Stimulated activated naive CD8-positive, alpha-beta T cell treated with anti-CD3 and anti-CD28 coated beads, Interleukin-15, Interleukin-2, amounts not matched to agents 100 ng/mL and 50 ng/mL, for 24 hours (primary cell): Measurements from ENCODE around the gene ULK4.
"Not testable (repeated sequence)": the region's sequence is repeated elsewhere in the genome, so short reads cannot be mapped to it uniquely, and the experiment has no call there.

Experiments
- H3K27ac Mint-ChIP-seq: one replicate; pipeline ENCODE4 v1.8.0; 2021; ENCODE audit warnings: mild to moderate bottlenecking, mixed read lengths
- H3K27me3 Mint-ChIP-seq: one replicate; pipeline ENCODE4 v1.8.0; 2021; ENCODE audit warnings: mixed read lengths
- H3K36me3 Mint-ChIP-seq: one replicate; pipeline ENCODE4 v1.8.0; 2021; ENCODE audit warnings: low read depth, mixed read lengths
- H3K4me1 Mint-ChIP-seq: one replicate; pipeline ENCODE4 v1.8.0; 2021; ENCODE audit warnings: low read depth, mixed read lengths
- H3K4me3 Mint-ChIP-seq: one replicate; pipeline ENCODE4 v1.8.0; 2021; ENCODE audit warnings: mild to moderate bottlenecking, mixed read lengths
- H3K9me3 Mint-ChIP-seq: one replicate; pipeline ENCODE4 v1.8.0; 2021; ENCODE audit warnings: mixed read lengths

The ULK4 gene

DNA sequence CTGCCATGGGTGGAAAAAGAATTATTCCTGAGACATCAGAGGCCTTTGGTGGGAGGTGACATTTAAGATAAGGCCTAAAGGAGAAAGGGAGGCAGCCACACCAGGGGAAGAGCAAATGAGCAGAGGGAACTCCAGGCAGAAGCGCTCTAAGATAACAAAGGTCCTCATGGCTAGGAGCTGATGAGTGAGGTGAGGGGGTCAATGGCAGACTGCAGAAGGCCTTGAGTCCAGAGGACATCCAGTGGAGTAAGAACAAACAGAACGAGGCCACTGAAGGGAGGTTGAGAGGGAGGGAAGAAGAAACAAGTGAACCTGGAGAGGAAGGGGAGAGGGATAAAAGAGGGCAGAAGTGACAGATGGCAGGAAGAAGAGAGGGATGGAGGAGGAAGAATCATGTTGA lies 665.3 kb downstream of the ULK4 start:
- no peaks in the 10 kb centered on the region for H3K4me1 Mint-ChIP-seq
- no peak overlapping the region for H3K27ac Mint-ChIP-seq
- H3K9me3 Mint-ChIP-seq: no peaks in the 10 kb centered on the region
- H3K4me3 Mint-ChIP-seq: no peak overlapping the region
- H3K27me3 Mint-ChIP-seq: no peaks in the 10 kb centered on the region
- H3K36me3 Mint-ChIP-seq: no peaks in the 10 kb centered on the region

DNA sequence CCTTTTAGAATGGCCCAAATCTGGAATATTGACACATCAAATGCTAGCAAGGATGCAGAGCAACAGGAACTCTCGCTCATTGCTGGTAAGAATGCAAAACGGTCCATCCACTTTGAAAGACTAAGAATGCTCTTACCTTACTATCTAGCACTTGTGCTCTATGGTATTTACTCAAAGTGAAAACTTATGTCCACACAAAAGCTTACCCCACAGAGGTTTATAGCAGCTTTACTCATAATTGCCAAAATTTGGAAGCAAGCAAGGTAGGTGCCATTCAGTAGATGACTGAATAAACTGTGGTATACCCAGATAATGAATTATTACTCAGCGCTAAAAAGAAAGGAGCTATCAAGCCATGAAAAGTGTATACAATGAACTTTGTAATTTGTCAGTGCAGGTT lies 666.2 kb downstream of the ULK4 start:
- no peak overlapping the region for H3K27ac Mint-ChIP-seq
- H3K36me3 Mint-ChIP-seq: no peaks in the 10 kb centered on the region
- no peaks in the 10 kb centered on the region for H3K27me3 Mint-ChIP-seq
- H3K4me1 Mint-ChIP-seq: no peaks in the 10 kb centered on the region
- no peak overlapping the region for H3K4me3 Mint-ChIP-seq
- no peaks in the 10 kb centered on the region for H3K9me3 Mint-ChIP-seq

DNA sequence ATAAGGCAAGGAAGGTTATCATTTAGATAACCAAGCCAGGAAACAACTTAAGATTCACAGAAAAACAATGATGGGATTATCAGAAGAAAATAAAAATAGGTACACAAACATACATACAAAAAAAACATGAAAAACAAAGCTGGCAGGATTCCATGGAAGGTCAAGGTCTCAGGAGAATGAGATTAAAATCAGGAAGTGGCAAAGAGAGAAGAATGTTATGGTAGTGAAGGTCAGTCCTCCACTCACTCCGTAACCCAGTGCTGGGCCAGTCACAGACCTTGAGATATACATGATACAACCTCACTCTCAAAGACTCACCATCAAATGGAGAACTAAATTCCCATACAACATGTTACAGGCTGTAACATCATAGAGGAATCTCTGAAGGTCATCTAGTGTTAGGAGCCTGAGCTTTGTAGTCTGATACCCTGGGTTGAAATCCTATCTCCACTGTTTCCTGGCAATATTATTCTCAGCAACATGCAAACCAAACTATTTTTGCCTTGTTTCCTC lies 668.7 kb downstream of the ULK4 start:
- Mint-ChIP-seq H3K36me3 (no peaks in the 10 kb centered on the region), H3K27me3 (no peaks in the 10 kb centered on the region), H3K4me3 (no peak overlapping the region), H3K9me3 (no peaks in the 10 kb centered on the region), H3K27ac (no peak overlapping the region), H3K4me1 (no peaks in the 10 kb centered on the region)

DNA sequence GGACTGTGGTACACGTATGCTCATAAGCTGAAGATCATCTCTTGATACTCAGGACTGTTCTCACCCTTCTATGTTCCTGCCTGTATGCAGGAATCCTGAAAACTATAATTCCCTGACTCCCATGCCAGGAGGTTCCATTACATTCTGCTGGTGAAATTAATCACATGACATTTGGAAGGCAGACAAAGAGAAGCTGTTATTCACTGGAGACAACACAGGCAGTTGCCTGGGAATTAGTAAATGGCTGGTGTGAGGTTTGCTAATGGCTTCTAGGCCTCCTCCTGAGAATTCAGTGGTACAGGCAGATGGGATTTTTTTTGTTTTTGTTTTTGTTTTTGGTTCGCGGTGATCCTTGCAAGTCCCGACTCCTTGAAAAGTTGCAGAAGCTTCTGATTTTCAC lies 671.2 kb downstream of the ULK4 start:
- H3K36me3 Mint-ChIP-seq: no peaks in the 10 kb centered on the region
- H3K27ac Mint-ChIP-seq: no peak overlapping the region
- no peaks in the 10 kb centered on the region for H3K9me3 Mint-ChIP-seq
- H3K4me1 Mint-ChIP-seq: no peaks in the 10 kb centered on the region
- H3K4me3 Mint-ChIP-seq: no peak overlapping the region
- H3K27me3 Mint-ChIP-seq: no peaks in the 10 kb centered on the region

DNA sequence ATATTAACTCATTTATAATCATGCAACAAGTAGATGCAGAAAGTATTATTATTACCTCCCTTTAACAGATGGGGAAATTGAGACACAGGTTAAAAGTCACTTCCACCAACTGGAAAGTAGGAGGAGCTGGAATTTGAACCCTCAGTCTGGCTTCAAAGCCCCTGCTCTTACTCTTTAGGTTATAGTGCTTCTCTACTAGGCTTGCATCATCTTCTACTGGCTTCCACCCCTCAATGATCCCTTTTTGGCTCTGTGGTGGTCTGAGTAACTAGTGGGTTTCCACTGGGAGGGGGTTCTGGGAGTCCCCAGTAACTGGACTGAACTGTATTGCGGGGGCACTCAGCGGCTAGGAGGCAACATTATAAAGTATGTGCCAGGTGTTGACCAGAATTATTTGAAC lies 671.6 kb downstream of the ULK4 start:
- Mint-ChIP-seq H3K27me3 (no peaks in the 10 kb centered on the region), H3K9me3 (peaks cover under 1% of the 10 kb centered on the region), H3K27ac (no peak overlapping the region), H3K4me3 (no peak overlapping the region), H3K4me1 (no peaks in the 10 kb centered on the region), H3K36me3 (no peaks in the 10 kb centered on the region)

DNA sequence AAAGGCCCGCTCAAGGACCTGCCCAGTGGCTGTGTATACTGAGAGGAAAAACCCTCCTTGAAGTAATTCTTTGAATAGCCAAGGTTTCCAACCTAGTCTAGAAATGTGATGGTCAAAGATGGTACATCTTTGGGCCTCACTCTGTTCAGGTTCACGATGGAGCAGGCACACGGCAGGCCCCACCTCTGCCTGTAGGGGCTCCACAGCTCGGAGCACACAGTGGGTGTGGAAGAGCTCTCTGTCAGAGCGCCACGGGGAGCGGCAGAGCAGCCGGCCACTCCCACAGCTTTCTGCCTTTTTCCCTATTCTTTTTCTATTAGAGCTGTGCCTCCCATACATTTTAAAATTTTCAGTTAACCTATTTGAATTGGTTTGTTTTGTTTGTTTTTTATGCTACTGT lies 673.1 kb downstream of the ULK4 start:
- H3K27ac Mint-ChIP-seq: no peak overlapping the region
- no peaks in the 10 kb centered on the region for H3K27me3 Mint-ChIP-seq
- peaks cover 11% of the 10 kb centered on the region for H3K9me3 Mint-ChIP-seq
- no peaks in the 10 kb centered on the region for H3K36me3 Mint-ChIP-seq
- no peaks in the 10 kb centered on the region for H3K4me1 Mint-ChIP-seq
- no peak overlapping the region for H3K4me3 Mint-ChIP-seq

DNA sequence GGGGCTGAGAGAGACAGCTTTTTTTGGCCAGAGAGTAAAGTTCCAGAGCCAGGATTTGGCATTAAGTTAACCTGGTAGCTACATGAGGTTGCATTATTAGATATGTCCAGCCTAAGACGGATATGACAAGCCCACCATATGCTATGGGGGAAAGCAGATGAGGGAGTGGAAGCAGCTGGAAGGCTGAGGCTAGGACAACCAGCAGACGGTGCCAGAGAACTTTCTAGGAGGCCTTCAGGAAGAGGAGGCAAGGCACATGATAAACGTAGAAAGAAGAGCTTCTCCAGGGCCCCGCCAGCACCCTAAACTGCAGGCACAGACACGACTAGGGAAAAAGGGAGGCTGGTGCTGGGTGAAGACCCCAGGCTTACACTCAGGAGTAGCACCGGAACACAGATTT lies 675.6 kb downstream of the ULK4 start:
- Mint-ChIP-seq H3K9me3 (peaks cover 11% of the 10 kb centered on the region), H3K4me1 (no peaks in the 10 kb centered on the region), H3K36me3 (no peaks in the 10 kb centered on the region), H3K27ac (no peak overlapping the region), H3K27me3 (no peaks in the 10 kb centered on the region), H3K4me3 (no peak overlapping the region)

DNA sequence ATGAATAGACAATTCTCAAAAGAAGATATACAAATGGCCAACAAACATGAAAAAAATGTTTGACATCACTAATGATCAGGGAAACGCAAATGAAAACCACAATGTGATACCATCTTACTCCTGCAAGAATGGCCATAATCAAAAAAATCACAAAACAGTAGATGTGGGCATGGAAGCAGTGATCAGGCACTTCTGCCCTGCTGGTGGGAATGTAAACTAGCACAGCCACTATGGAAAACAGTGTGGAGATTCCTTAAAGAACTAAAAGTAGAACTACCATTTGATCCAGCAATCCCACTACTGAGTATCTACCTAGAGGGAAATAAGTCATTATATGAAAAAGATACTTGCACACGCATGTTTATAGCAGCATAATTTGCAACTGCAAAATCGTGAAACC lies 677.0 kb downstream of the ULK4 start:
- H3K27ac Mint-ChIP-seq, H3K4me1 Mint-ChIP-seq, H3K4me3 Mint-ChIP-seq, H3K36me3 Mint-ChIP-seq, H3K27me3 Mint-ChIP-seq: not testable (repeated sequence)
- peaks cover 11% of the 10 kb centered on the region for H3K9me3 Mint-ChIP-seq

DNA sequence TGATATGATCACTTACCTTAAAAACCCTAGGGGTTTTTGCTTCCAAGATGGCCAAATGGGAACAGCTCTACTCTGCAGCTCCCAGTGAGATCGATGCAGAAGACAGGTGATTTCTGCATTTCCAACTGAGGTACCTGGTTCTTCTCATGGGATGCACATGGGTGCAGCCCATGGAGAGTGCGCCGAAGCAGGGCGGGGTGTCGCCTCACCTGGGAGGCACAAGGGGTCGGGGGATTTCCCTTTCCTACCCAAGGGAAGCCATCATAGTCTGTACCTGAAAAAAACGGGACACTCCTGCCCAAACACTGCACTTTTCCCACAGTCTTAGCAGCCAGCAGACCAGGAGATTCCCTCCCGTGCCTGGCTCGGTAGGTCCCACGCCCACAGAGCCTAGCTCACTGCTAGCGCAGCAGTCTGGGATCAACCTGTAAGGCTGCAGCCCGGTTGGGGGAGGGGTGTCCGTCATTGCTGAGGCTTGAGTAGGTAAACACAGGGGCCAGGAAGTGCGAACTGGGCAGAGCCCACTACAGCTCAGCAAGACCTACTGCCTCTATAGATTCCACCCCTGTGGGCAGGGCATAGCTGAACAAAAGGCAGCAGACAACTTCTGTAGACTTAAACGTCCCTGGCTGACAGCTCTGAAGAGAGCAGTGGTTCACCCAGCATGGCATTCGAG lies 684.0 kb downstream of the ULK4 start:
- no peak overlapping the region for H3K27ac Mint-ChIP-seq
- H3K4me1 Mint-ChIP-seq: no peaks in the 10 kb centered on the region
- no peak overlapping the region for H3K4me3 Mint-ChIP-seq
- no peaks in the 10 kb centered on the region for H3K27me3 Mint-ChIP-seq
- H3K9me3 Mint-ChIP-seq: peaks cover 9% of the 10 kb centered on the region
- peaks cover 3% of the 10 kb centered on the region for H3K36me3 Mint-ChIP-seq

DNA sequence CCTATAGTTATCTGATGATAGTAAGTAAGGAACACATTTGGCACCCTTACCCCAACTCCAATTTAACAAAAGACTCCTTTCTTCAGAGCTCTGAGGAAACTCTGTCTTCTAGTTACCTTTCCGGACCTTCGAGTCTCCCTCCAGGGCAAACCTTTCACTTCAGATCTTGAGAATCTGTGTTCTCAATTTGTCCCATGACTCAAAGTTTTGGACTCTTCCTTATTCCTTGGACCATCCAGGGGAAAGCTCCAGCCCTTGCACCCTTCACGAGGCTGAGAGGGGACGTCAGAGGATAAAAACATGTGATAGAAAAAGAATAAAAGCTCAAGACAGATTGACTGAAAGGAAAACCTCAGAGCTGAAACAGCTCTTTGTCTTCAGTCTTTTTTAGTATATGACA lies 685.7 kb downstream of the ULK4 start:
- H3K36me3 Mint-ChIP-seq: peaks cover 7% of the 10 kb centered on the region
- H3K4me3 Mint-ChIP-seq: no peak overlapping the region
- peaks cover 17% of the 10 kb centered on the region for H3K9me3 Mint-ChIP-seq
- H3K27me3 Mint-ChIP-seq: no peaks in the 10 kb centered on the region
- H3K4me1 Mint-ChIP-seq: no peaks in the 10 kb centered on the region
- no peak overlapping the region for H3K27ac Mint-ChIP-seq

DNA sequence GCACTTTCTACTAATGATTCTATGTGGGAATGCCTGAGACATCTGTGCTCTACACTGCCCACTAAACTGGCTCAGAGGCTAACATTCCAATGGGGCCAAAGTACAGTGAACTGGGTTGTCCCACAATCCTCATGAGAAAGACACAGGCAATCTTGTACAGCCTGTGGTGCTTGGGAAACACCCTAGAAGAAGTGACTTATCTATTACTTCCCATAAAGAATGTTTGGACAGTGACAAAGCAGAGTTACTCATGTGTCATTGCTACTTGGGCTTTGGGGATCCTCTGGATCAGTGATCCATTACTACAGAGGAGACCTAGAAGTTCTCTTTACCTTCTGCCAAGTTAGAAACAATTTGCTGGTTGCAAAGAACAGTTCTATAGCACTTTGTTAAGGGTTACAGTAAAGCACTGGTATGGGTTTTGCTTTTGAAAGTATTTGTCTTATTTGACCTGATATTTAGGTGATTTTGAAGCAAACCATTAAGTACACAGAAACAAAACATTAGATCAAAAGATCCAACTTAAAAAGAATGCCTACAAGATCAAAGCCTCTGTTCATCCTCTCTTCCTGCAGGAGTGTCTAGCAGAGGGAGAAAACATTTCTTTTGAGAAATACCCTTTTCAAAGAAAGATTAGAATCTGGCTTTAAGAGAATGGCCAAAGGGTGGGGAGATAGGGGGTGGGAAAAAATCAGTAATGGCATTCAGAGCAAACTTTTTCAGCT lies 686.8 kb downstream of the ULK4 start:
- Mint-ChIP-seq H3K27ac (no peak overlapping the region), H3K9me3 (peaks cover 17% of the 10 kb centered on the region), H3K4me3 (no peak overlapping the region), H3K27me3 (no peaks in the 10 kb centered on the region), H3K36me3 (peaks cover 7% of the 10 kb centered on the region), H3K4me1 (no peaks in the 10 kb centered on the region)

DNA sequence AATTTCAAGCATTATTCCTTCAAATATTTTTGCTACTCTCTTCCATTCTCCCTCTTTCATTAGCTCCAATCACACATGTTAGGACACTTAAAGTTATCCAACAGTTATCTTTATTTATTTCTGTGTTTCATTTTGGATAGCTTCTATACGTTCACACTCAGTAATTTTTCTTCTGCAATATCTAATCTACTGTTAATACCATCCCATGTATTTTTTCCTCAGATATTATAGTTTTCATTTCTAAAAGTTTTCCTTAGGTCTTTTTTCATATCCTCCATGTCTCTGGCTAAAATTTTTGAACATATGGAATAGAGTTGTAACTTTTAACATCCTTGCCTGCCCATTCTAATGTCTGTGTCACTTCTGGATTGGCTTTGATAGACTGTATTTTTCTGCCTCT lies 689.2 kb downstream of the ULK4 start:
- Mint-ChIP-seq H3K9me3 (peaks cover 17% of the 10 kb centered on the region), H3K27me3 (no peaks in the 10 kb centered on the region), H3K4me3 (no peak overlapping the region), H3K4me1 (no peaks in the 10 kb centered on the region), H3K27ac (no peak overlapping the region), H3K36me3 (peaks cover 7% of the 10 kb centered on the region)

DNA sequence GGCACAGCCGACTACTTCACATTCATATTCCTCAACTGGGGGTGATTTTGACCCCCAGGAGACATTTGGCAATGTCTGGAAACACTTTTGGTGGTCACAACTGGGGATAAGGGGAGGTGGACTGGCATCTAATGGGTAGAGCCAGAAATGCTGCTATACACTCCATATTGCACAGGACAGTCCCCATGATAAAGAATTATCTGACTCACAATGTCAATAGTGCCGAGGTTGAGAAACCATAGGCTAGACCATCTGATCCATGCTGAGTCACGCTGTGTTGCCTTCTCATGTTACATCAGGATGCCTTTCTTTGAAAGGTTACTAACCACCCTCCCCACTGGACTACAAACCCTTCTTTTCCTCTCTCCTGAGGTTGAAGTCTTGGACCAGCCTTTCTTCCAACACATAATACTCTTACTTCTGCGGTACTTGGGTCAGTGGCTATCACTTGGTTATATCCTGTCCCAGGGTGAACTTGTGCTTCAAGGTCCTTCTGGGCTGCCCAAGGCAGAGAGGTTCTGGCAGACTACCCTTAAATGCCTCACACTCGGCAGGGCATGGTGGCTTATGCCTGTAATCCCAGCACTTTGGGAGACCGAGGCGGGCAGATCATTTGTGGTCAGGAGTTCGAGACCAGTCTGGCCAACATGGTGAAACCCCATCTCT lies 693.8 kb downstream of the ULK4 start:
- Mint-ChIP-seq H3K4me3 (no peak overlapping the region), H3K27me3 (no peaks in the 10 kb centered on the region), H3K9me3 (peaks cover 10% of the 10 kb centered on the region), H3K36me3 (peaks cover 5% of the 10 kb centered on the region), H3K27ac (no peak overlapping the region), H3K4me1 (no peaks in the 10 kb centered on the region)

DNA sequence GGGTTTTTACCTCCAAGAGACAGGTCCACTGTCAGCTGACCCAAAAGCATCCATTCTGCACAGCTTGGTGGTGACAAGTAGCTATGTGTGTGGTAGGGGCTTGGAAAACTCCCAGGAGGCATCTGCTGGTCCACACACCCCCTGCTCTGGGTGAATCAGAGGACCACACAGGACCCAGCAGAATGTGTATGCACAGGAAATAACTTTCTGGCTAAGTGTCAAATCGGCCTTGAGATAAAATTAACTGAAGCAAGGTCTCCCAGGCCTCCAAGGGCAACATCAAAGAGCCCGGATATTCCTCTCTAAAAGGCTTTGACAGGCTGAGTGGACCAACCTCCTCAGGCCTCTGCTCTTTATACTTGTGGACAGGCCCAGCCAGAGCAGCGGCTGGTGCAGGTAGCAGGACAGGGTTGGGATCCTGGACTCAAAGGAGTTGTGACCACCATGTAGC lies 696.1 kb downstream of the ULK4 start:
- H3K27me3 Mint-ChIP-seq: no peaks in the 10 kb centered on the region
- no peak overlapping the region for H3K4me3 Mint-ChIP-seq
- no peak overlapping the region for H3K27ac Mint-ChIP-seq
- H3K4me1 Mint-ChIP-seq: no peaks in the 10 kb centered on the region
- H3K9me3 Mint-ChIP-seq: no peaks in the 10 kb centered on the region
- peaks cover 3% of the 10 kb centered on the region for H3K36me3 Mint-ChIP-seq

DNA sequence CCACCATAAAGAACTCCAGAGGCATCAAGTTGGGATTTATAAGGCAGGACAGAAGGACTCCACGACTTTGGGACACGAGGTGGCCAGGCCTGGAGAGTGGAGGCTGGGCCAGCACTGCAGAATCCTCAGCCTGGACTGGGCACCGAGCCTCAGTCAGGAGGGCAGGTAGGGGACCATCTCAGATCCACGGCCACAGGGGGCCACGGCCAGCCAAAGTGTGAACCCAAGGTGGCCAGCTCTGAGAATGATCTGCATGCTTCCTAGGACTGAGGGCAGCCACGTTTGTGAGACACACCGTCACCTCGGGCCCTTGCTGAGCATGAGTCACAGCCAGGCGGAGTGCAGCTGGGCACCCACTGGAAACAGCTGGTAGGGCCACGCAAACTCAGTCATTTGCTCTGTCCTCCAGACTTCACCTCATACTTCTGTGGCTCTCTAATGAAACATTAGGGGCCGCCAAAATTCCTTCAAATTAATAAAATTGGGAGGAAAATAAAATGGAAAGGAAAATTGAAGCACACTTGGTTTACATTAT lies 696.8 kb downstream of the ULK4 start:
- Mint-ChIP-seq H3K9me3 (no peaks in the 10 kb centered on the region), H3K27ac (no peak overlapping the region), H3K36me3 (peaks cover 3% of the 10 kb centered on the region), H3K4me1 (no peaks in the 10 kb centered on the region), H3K27me3 (no peaks in the 10 kb centered on the region), H3K4me3 (no peak overlapping the region)
